Adrenal gland (tissue), 12 donors: ENCODE data around the gene KLHL29. TPM values are rescaled to one million over a fixed set of nuclear protein-coding genes. Genes with fewer than 3 reads are reported as not detected.

ENCODE experiments used
- DNase-seq, 7 donors: peaks; one replicate each; pipeline ENCODE4 v3.0.0-alpha.2; 2019 to 2020
- H3K27ac ChIP-seq, 5 donors: fragments of 200-600 bp; sonication (generic) in 4 of 5; 1 replicate in 3 of 5; 2 replicates in 2 of 5; pipeline versions ENCODE4 v1.5.1 to v1.8.0; 2016 to 2020; ENCODE audit warnings: mild to moderate bottlenecking in 1 of 5
- H3K27me3 ChIP-seq: fragments of 200-600 bp; 2 replicates; pipeline ENCODE4 v1.8.0; 2021
- H3K36me3 ChIP-seq, 2 donors: fragments of 200-600 bp; replicated peaks in 1 of 2; 1 replicate in 1 of 2; 2 replicates in 1 of 2; pipeline versions ENCODE4 v1.5.1 to v1.8.0; 2018 to 2022
- H3K4me1 ChIP-seq, 2 donors: fragments of 200-600 bp; replicated peaks in 1 of 2; 1 replicate in 1 of 2; 2 replicates in 1 of 2; pipeline versions ENCODE4 v1.5.1 to v1.8.0; 2018 to 2021
- H3K4me3 ChIP-seq, 4 donors: fragments of 200-600 bp; sonication (generic) in 3 of 4; one replicate each; pipeline ENCODE4 v1.5.1; 2016 to 2018
- H3K9me3 ChIP-seq, 3 donors: fragments of 200-600 bp; sonication (generic) in 1 of 3; replicated peaks in 1 of 3; 1 replicate in 2 of 3; 2 replicates in 1 of 3; pipeline versions ENCODE4 v1.5.1 to v1.8.0; 2016 to 2021
- CTCF ChIP-seq, 6 experiments: fragments of 450-650 bp in 4 of 6; fragments of 200-600 bp in 2 of 6; sonication (generic) in 1 of 6; IDR thresholded peaks; 1 replicate in 5 of 6; 2 replicates in 1 of 6; pipeline versions ENCODE4 v1.5.1 to v1.8.0; 2016 to 2021; ENCODE audit warnings: antibody characterized with exemption in 6 of 6, mild to moderate bottlenecking in 2 of 6, moderate library complexity in 1 of 6
- POLR2A ChIP-seq, 2 donors: fragments of 450-650 bp; IDR thresholded peaks; one replicate each; pipeline ENCODE4 v1.6.1; 2017; ENCODE audit warnings: antibody characterized with exemption in 2 of 2, mild to moderate bottlenecking in 2 of 2, moderate library complexity in 1 of 2
- WGBS, 4 donors: extraction: QIAGEN DNeasy Blood & Tissue Kit in 2 of 4; methylation state at CpG; one replicate each; pipeline versions ENCODE4 v1.1.5 to v1.1.7; 2013 to 2017; 5-methylcytosine and 5-hydroxymethylcytosine counted together
- intact Hi-C, 2 donors: fragments of 100-400 bp; cut with DNase I; formaldehyde crosslinking; loops; one replicate each; pipeline versions ENCODE4 v1.14.1 to v1.15.0; 2022 to 2023
- polyA plus RNA-seq, 3 donors: library from polyadenylated mRNA; stranded (reverse); fragments of 200-250 nt in 2 of 3; fragments of 350-450 nt in 1 of 3; fragmentation: Illumina TruSeq in 1 of 3; extraction: RNeasy Lipid Tissue Mini Kit (QIAGEN cat#74804) in 1 of 3; gene quantifications; one replicate each; pipeline ENCODE4 v1.2.3, GENCODE V29; 2013 to 2014
- total RNA-seq, 9 donors: library from RNA; depleted of rRNA in 4 of 9; stranded (reverse); fragments of >200 nt in 4 of 9; fragments of 120-200 nt in 1 of 9; fragmentation: NEBNext Ultra II Directional in 1 of 9; extraction: Animal tissue kit (Norgen Biotek cat#: 25700) in 1 of 9; gene quantifications; one replicate each; pipeline versions ENCODE4 v1.1.0 to v1.2.4, GENCODE V29; 2013 to 2023
- donor health status: healthy with polysubstance abuse.
- donor health status: Bipolar disorder and iron deficiency.
- donor health status: DM: yes; HTN: yes; CAD: no.
- donor health status: DM: no; HTN: no; CAD: no.
- donor health status: DM: no; HTN: no; CAD: no.
- donor health status: DM: yes; HTN: yes; CAD: no.

KLHL29 gene
- total and polyA plus RNA-seq, 12 donors, result 1.9 to 24.5 (median 15.7) TPM

- H3K9me3 ChIP-seq, result no peaks in the 10 kb centered on the region
- H3K4me1 ChIP-seq, result peaks cover 8 to 25% of the 10 kb centered on the region in 2 donors
- no peaks in the 10 kb centered on the region for H3K36me3 ChIP-seq
- intact Hi-C loops, result no loop called here
- peak overlapping the region in 4 of 5 donors; percentile 56 to 93 (median 76) for H3K27ac ChIP-seq
- DNase-seq, result peak in 2 of 7 donors; percentile 16 to 49
- 92 to 97% (median 95%) methylated on average over 8 of the region's 8 CpGs for WGBS, 4 donors
- TF ChIP-seq CTCF (IDR thresholded peaks at IDR 0.05), result no peak
- no peak for TF ChIP-seq POLR2A (IDR thresholded peaks at IDR 0.05)
- H3K27me3 ChIP-seq, result no peaks in the 10 kb centered on the region
- H3K4me3 ChIP-seq, result no peak overlapping the region
These were observed 42.4 kb downstream of the KLHL29 start for GRCh38 chr2:23427350-23427749.

- peak overlapping the region in 2 of 5 donors; percentile 4 to 93 for H3K27ac ChIP-seq
- intact Hi-C loops, result no loop called here
- H3K4me3 ChIP-seq, result no peak overlapping the region
- H3K36me3 ChIP-seq, result no peaks in the 10 kb centered on the region
- TF ChIP-seq POLR2A (IDR thresholded peaks at IDR 0.05) (no peak), CTCF (IDR thresholded peaks at IDR 0.05) (no peak)
- 88 to 92% (median 90%) methylated on average over 12 of the region's 12 CpGs for WGBS, 4 donors
- H3K4me1 ChIP-seq, result peaks cover 8 to 25% of the 10 kb centered on the region in 2 donors
- peak in 3 of 7 donors; percentile 11 to 46 (median 21) for DNase-seq
- H3K27me3 ChIP-seq, result no peaks in the 10 kb centered on the region
- no peaks in the 10 kb centered on the region for H3K9me3 ChIP-seq
These were observed 43.0 kb downstream of the KLHL29 start for GRCh38 chr2:23427976-23428375.

GRCh38 chr2:23429036-23429435 is 44.1 kb downstream of the KLHL29 start:
- no peak overlapping the region for H3K27ac ChIP-seq
- 89 to 100% (median 94%) methylated on average over 4 to 6 of the region's 6 CpGs for WGBS, 4 donors
- peak in 2 of 7 donors; percentile 11 to 38 for DNase-seq

GRCh38 chr2:23430263-23430662 is 45.3 kb downstream of the KLHL29 start:
- Histone ChIP-seq H3K4me3 (no peak overlapping the region), H3K9me3 (no peaks in the 10 kb centered on the region), H3K4me1 (peaks cover 8 to 24% of the 10 kb centered on the region in 2 donors), H3K36me3 (no peaks in the 10 kb centered on the region), H3K27ac (peak overlapping the region in 1 of 5 donors; percentile 17), H3K27me3 (no peaks in the 10 kb centered on the region)
- TF ChIP-seq POLR2A (IDR thresholded peaks at IDR 0.05), result no peak
- no peak for TF ChIP-seq CTCF (IDR thresholded peaks at IDR 0.05)
- intact Hi-C loops, result no loop called here
- 70 to 89% (median 79%) methylated on average over 2 of the region's 2 CpGs for WGBS, 4 donors
- DNase-seq, result peak in 1 of 7 donors; percentile 14

More at GRCh38 chr2:23429036-23429435, 44.1 kb downstream of the KLHL29 start:
- intact Hi-C loops, result no loop called here
- no peak for TF ChIP-seq CTCF (IDR thresholded peaks at IDR 0.05)
- no peak for TF ChIP-seq POLR2A (IDR thresholded peaks at IDR 0.05)
- Histone ChIP-seq H3K9me3 (no peaks in the 10 kb centered on the region), H3K27me3 (no peaks in the 10 kb centered on the region), H3K4me3 (no peak overlapping the region), H3K4me1 (peaks cover 8 to 25% of the 10 kb centered on the region in 2 donors), H3K36me3 (no peaks in the 10 kb centered on the region)
